ENCODE measurements around the gene CPPED1.

The CPPED1 gene

GRCh38 chr16:12637002-12637401, 166.7 kb downstream of the CPPED1 start (continued):
- TF ChIP-seq INSM2 (tag by site-specific recombination; IDR thresholded peaks at IDR 0.05) (no peak), FEZF1 (tag by site-specific recombination; IDR thresholded peaks at IDR 0.05) (no peak), ZNF426 (tag by site-specific recombination; IDR thresholded peaks at IDR 0.05) (no peak), ZNF266 (tag by site-specific recombination; IDR thresholded peaks at IDR 0.05; ENCODE audit: low read depth) (no peak), ZNF530 (tag by site-specific recombination; IDR thresholded peaks at IDR 0.05; ENCODE audit: low read depth) (no peak)
- TF ChIP-seq, protein P1, sequence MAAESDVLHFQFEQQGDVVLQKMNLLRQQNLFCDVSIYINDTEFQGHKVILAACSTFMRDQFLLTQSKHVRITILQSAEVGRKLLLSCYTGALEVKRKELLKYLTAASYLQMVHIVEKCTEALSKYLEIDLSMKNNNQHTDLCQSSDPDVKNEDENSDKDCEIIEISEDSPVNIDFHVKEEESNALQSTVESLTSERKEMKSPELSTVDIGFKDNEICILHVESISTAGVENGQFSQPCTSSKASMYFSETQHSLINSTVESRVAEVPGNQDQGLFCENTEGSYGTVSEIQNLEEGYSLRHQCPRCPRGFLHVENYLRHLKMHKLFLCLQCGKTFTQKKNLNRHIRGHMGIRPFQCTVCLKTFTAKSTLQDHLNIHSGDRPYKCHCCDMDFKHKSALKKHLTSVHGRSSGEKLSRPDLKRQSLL (tag by site-specific recombination; IDR thresholded peaks at IDR 0.05) = no peak
- TF ChIP-seq, protein P2, sequence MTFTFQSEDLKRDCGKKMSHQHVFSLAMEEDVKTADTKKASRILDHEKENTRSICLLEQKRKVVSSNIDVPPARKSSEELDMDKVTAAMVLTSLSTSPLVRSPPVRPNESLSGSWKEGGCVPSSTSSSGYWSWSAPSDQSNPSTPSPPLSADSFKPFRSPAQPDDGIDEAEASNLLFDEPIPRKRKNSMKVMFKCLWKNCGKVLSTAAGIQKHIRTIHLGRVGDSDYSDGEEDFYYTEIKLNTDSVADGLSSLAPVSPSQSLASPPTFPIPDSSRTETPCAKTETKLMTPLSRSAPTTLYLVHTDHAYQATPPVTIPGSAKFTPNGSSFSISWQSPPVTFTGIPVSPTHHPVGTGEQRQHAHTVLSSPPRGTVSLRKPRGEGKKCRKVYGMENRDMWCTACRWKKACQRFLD (tag by site-specific recombination; IDR thresholded peaks at IDR 0.05) = no peak

- Histone ChIP-seq H3K4me3 (ENCODE audit: low read depth, low read length) (no peak overlapping the region), H3K36me3 (ENCODE audit: control insufficient read depth in 2 of 2, insufficient read depth in 1 of 2, low read length in 2 of 2) (no peaks in the 10 kb centered on the region), H3K9me3 (ENCODE audit: control insufficient read depth, insufficient read depth, low read depth, low read length) (no peaks in the 10 kb centered on the region), H3K27ac (ENCODE audit: extremely low read depth, low read depth, low read length) (no peak overlapping the region), H3K4me1 (ENCODE audit: control insufficient read depth, insufficient read depth, low read length) (no peaks in the 10 kb centered on the region)
- CTCF ChIA-PET = no interaction called here
- TF ChIP-seq ZNF501 (tag by site-specific recombination; IDR thresholded peaks at IDR 0.05) (no peak), ZSCAN16 (tag by site-specific recombination; IDR thresholded peaks at IDR 0.05) (no peak), ZNF707 (tag by site-specific recombination; IDR thresholded peaks at IDR 0.05) (no peak), ZNF510 (tag by site-specific recombination; IDR thresholded peaks at IDR 0.05; ENCODE audit: insufficient replicate concordance) (no peak), SCRT2 (tag by site-specific recombination; IDR thresholded peaks at IDR 0.05) (no peak), ZNF140 (tag by site-specific recombination; IDR thresholded peaks at IDR 0.05) (no peak), ZSCAN23 (tag by site-specific recombination; IDR thresholded peaks at IDR 0.05) (no peak), ZNF776 (tag by site-specific recombination; IDR thresholded peaks at IDR 0.05; ENCODE audit: borderline replicate concordance) (no peak), ZBTB20 (tag by site-specific recombination; IDR thresholded peaks at IDR 0.05) (no peak), ZNF354C (tag by site-specific recombination; IDR thresholded peaks at IDR 0.05; ENCODE audit: borderline replicate concordance, low read depth) (no peak), ZNF114 (tag by site-specific recombination; IDR thresholded peaks at IDR 0.05) (no peak), BCL11B (tag by site-specific recombination; IDR thresholded peaks at IDR 0.05; ENCODE audit: low read depth) (no peak), ZNF768 (tag by site-specific recombination; IDR thresholded peaks at IDR 0.05) (no peak), BCL11A (tag by site-specific recombination; IDR thresholded peaks at IDR 0.05; ENCODE audit: low read depth) (no peak), ZNF670 (tag by site-specific recombination; IDR thresholded peaks at IDR 0.05; ENCODE audit: low read depth) (no peak), SALL2 (tag by site-specific recombination; IDR thresholded peaks at IDR 0.05; ENCODE audit: borderline replicate concordance) (no peak), ZNF18 (tag by site-specific recombination; IDR thresholded peaks at IDR 0.05) (no peak)
- TF ChIP-seq, protein P3, sequence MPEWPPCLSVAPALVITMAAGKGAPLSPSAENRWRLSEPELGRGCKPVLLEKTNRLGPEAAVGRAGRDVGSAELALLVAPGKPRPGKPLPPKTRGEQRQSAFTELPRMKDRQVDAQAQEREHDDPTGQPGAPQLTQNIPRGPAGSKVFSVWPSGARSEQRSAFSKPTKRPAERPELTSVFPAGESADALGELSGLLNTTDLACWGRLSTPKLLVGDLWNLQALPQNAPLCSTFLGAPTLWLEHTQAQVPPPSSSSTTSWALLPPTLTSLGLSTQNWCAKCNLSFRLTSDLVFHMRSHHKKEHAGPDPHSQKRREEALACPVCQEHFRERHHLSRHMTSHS (tag by site-specific recombination; IDR thresholded peaks at IDR 0.05) = no peak
- POLR2A ChIA-PET = no interaction called here
These were observed 174.4 kb downstream of the CPPED1 start for GRCh38 chr16:12629271-12629670.
